Measurements from ENCODE around the gene USP20. TPM values are rescaled to one million over a fixed set of nuclear protein-coding genes. Genes with fewer than 3 reads are reported as not detected.

USP20 gene
- total RNA-seq, 1 experiment from 2014 or later = 14.4 TPM

- Histone ChIP-seq H3K4me3 (ENCODE audit: low read depth in 2 of 2, low read length in 2 of 2) (no peak overlapping the region), H3K4me1 (ENCODE audit: control insufficient read depth, insufficient read depth, low read length) (no peaks in the 10 kb centered on the region), H3K9me3 (ENCODE audit: control insufficient read depth, insufficient read depth, low read depth, low read length) (no peaks in the 10 kb centered on the region), H3K27me3 (ENCODE audit: control insufficient read depth, insufficient read depth, low read length) (no peaks in the 10 kb centered on the region), H3K36me3 (ENCODE audit: control insufficient read depth, insufficient read depth, low read length) (peaks cover 2% of the 10 kb centered on the region; the same call in 1 of the 2 replicates), H3K27ac (ENCODE audit: low read length) (no peak overlapping the region)
- CTCF ChIA-PET = no interaction called here
- DNase-seq (ENCODE audit: low read depth, low spot score) (no peak), ATAC-seq (no peak)
- in situ Hi-C loops (cut with HindIII; ENCODE audit: low pct_unique_long_range_greater_than_20kb, low sequenced_read_pairs) (no loop called here), intact Hi-C loops (cut with micrococcal nuclease; ENCODE audit: unreplicated experiment) (no loop called here)
- TF ChIP-seq SIN3A (IDR thresholded peaks at IDR 0.05; ENCODE audit: borderline replicate concordance, insufficient read depth, low read depth, low read length) (no peak), POLR2AphosphoS5 (IDR thresholded peaks at IDR 0.05; ENCODE audit: low read depth, low read length) (no peak), TCF7L2 (IDR thresholded peaks at IDR 0.05; ENCODE audit: low read depth, low read length) (no peak), REST (IDR thresholded peaks at IDR 0.05; ENCODE audit: insufficient read depth in 1 of 2, low read depth in 2 of 2, low read length in 1 of 2) (no peak), CTCF (IDR thresholded peaks at IDR 0.05) (no peak)
- POLR2A ChIA-PET = no interaction called here
- BruUV-seq (replicated peaks) = no TSS peak
These were observed 95.5 kb downstream of the USP20 start for GRCh38 chr9:129930743-129931142.

Small RNA genes lying within 50 kb of the gene (microRNA-seq; reads per million reads assigned to microRNA genes)
- not detected for gene MIR6855 (ENCODE audit: unreplicated experiment)

Other genes with a start within 250 kb of the USP20 start
- not detected for gene C9orf50, start 214.4 kb upstream of the USP20 start, total RNA-seq (2021; ENCODE audit: unreplicated experiment)
- 47.5 TPM for gene NTMT1, start 209.3 kb upstream of the USP20 start, total RNA-seq (2021; ENCODE audit: unreplicated experiment)
- gene ASB6, start 193.3 kb upstream of the USP20 start, total RNA-seq (2021; ENCODE audit: unreplicated experiment) = 14.3 TPM
- 6.3 TPM for gene PRRX2, start 169.8 kb upstream of the USP20 start, total RNA-seq (2021; ENCODE audit: unreplicated experiment)
- 1.1 TPM for gene PTGES, start 82.4 kb upstream of the USP20 start, total RNA-seq (2021; ENCODE audit: unreplicated experiment)
- 37.6 TPM for gene TOR1B, start 32.3 kb upstream of the USP20 start, total RNA-seq (2021; ENCODE audit: unreplicated experiment)
- 33.6 TPM for gene TOR1A, start 11.3 kb upstream of the USP20 start, total RNA-seq (2021; ENCODE audit: unreplicated experiment)
- 33.6 TPM for gene C9orf78, start 183 bp upstream of the USP20 start, total RNA-seq (2021; ENCODE audit: unreplicated experiment)
- 53.6 TPM for gene FNBP1, start 207.7 kb downstream of the USP20 start, total RNA-seq (2021; ENCODE audit: unreplicated experiment)
- 43.0 TPM for gene GPR107, start 218.4 kb downstream of the USP20 start, total RNA-seq (2021; ENCODE audit: unreplicated experiment)